ENCODE measurements around the gene FAM13A. TPM values are rescaled to one million over a fixed set of nuclear protein-coding genes. Genes with fewer than 3 reads are reported as not detected.

The FAM13A gene
- total and polyA plus RNA-seq, 9 of the 15 experiments (the other 6 are each of a cell fraction or from before 2014, with no cell fraction given) = 11.3 to 23.3 (median 14.7) TPM

DNA sequence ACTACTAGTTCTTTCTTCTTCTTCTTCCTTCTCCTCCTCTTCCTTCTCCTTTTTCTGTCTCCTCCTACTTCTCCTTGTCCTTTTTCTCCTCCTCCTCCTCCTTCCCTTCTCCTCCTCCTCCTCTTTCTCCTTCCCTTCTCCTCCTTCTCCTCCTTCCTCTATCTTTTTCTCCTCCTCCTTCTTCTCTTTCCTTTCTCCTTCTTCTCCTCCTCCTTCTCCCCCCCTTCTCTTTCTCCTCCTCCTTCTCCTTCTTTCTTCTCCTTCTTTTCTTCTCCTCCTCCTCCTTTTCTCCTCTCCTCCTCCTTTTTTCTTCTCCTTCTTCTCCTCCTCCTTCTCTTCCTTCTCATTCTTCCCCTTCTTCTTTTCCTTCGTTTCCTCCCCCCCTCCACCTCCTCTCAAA, 337.6 kb downstream of the FAM13A start:
- DNase-seq (ENCODE audit: extremely low read depth in 1 of 4, low spot score in 3 of 4) (no peak), ATAC-seq (no peak), FAIRE-seq (no peak)
- no peaks in the 10 kb centered on the region for H3K79me2 ChIP-seq (ENCODE audit: control insufficient read depth, insufficient read depth, low read length)
- 40% methylated on average over 1 of the region's 1 CpG for WGBS (ENCODE audit: insufficient coverage, low coverage, missing lambda C conversion rate)
- no peak overlapping the region for H3K4me2 ChIP-seq (ENCODE audit: insufficient read depth, low read length)
- no TSS peak for BruUV-seq (replicated peaks)
- no peaks in the 10 kb centered on the region; the same call in none of the 2 replicates for H3K9me3 ChIP-seq (replicated peaks; ENCODE audit: control insufficient read depth, insufficient read depth, low read depth, low read length)
- H3K9me1 ChIP-seq (ENCODE audit: control insufficient read depth, insufficient read depth, low read length) = no peaks in the 10 kb centered on the region
- H3K4me1 ChIP-seq (replicated peaks in 1 of 2; ENCODE audit: control insufficient read depth in 2 of 2, insufficient read depth in 2 of 2, low read length in 2 of 2) = no peaks in the 10 kb centered on the region
- ChIA-PET POLR2A (no interaction called here), CTCF (ENCODE audit: low intra/inter-chr PET ratio) (no interaction called here)
- H3K36me3 ChIP-seq (ENCODE audit: control insufficient read depth, insufficient read depth, low read length) = no peaks in the 10 kb centered on the region
- H3K9ac ChIP-seq (ENCODE audit: insufficient read depth in 1 of 2, low read depth in 2 of 2, low read length in 2 of 2) = no peak overlapping the region
- in situ Hi-C loops (cut with MboI) (no loop called here), intact Hi-C loops (cut with micrococcal nuclease) (no loop called here)
- H3K27ac ChIP-seq (ENCODE audit: extremely low read depth, low read depth, low read length) = no peak overlapping the region
- H4K20me1 ChIP-seq (replicated peaks; ENCODE audit: control insufficient read depth, insufficient read depth, low read length) = no peaks in the 10 kb centered on the region
- H3K27me3 ChIP-seq (ENCODE audit: control insufficient read depth in 2 of 2, insufficient read depth in 2 of 2, low read length in 2 of 2) = no peaks in the 10 kb centered on the region
- H3K4me3 ChIP-seq = no peak overlapping the region
- H2AFZ ChIP-seq (ENCODE audit: low read depth, low read length) = no peak overlapping the region
- TF ChIP-seq HDAC2 (IDR thresholded peaks at IDR 0.05) (no peak), ZNF609 (CRISPR knock-in tag; IDR thresholded peaks at IDR 0.05; ENCODE audit: borderline replicate concordance) (no peak), ILF3 (IDR thresholded peaks at IDR 0.05; ENCODE audit: borderline replicate concordance) (no peak), EHMT2 (IDR thresholded peaks at IDR 0.05) (0 out of 2 replicates have a peak, but pooled peaks have one; percentile 10), ZNF436 (CRISPR knock-in tag; IDR thresholded peaks at IDR 0.05) (no peak), OTX1 (CRISPR knock-in tag; IDR thresholded peaks at IDR 0.05) (peak; percentile 18; the same call in 1 of the 2 replicates), LARP7 (IDR thresholded peaks at IDR 0.05) (0 out of 2 replicates have a peak, but pooled peaks have one; percentile 53), SIN3A (IDR thresholded peaks at IDR 0.05; ENCODE audit: borderline replicate concordance in 2 of 2, control insufficient read depth in 1 of 2, low read depth in 2 of 2, low read length in 2 of 2) (no peak), HBP1 (CRISPR knock-in tag; IDR thresholded peaks at IDR 0.05) (peak; percentile 18; the same call in 1 of the 2 replicates)
- TF ChIP-seq, protein P1, sequence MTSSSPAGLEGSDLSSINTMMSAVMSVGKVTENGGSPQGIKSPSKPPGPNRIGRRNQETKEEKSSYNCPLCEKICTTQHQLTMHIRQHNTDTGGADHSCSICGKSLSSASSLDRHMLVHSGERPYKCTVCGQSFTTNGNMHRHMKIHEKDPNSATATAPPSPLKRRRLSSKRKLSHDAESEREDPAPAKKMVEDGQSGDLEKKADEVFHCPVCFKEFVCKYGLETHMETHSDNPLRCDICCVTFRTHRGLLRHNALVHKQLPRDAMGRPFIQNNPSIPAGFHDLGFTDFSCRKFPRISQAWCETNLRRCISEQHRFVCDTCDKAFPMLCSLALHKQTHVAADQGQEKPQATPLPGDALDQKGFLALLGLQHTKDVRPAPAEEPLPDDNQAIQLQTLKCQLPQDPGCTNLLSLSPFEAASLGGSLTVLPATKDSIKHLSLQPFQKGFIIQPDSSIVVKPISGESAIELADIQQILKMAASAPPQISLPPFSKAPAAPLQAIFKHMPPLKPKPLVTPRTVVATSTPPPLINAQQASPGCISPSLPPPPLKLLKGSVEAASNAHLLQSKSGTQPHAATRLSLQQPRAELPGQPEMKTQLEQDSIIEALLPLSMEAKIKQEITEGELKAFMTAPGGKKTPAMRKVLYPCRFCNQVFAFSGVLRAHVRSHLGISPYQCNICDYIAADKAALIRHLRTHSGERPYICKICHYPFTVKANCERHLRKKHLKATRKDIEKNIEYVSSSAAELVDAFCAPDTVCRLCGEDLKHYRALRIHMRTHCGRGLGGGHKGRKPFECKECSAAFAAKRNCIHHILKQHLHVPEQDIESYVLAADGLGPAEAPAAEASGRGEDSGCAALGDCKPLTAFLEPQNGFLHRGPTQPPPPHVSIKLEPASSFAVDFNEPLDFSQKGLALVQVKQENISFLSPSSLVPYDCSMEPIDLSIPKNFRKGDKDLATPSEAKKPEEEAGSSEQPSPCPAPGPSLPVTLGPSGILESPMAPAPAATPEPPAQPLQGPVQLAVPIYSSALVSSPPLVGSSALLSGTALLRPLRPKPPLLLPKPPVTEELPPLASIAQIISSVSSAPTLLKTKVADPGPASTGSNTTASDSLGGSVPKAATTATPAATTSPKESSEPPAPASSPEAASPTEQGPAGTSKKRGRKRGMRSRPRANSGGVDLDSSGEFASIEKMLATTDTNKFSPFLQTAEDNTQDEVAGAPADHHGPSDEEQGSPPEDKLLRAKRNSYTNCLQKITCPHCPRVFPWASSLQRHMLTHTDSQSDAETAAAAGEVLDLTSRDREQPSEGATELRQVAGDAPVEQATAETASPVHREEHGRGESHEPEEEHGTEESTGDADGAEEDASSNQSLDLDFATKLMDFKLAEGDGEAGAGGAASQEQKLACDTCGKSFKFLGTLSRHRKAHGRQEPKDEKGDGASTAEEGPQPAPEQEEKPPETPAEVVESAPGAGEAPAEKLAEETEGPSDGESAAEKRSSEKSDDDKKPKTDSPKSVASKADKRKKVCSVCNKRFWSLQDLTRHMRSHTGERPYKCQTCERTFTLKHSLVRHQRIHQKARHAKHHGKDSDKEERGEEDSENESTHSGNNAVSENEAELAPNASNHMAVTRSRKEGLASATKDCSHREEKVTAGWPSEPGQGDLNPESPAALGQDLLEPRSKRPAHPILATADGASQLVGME (CRISPR knock-in tag; IDR thresholded peaks at IDR 0.05) = no peak

Data from K562 (cell line).